ENCODE results near the gene CHM. TPM values are rescaled to one million over a fixed set of nuclear protein-coding genes. Genes with fewer than 3 reads are reported as not detected.
A peak's percentile ranks its signal among the peaks of the same experiment; 100 is the strongest.

The CHM gene
- total and polyA plus RNA-seq, 2 experiments from 2014 or later: 19.0 to 19.1 TPM

- peak overlapping the region; percentile 50; the same call in 1 of the 2 replicates for H3K4me2 ChIP-seq
- no peak overlapping the region for H2AFZ ChIP-seq
- peaks cover 20% of the 10 kb centered on the region for H3K4me1 ChIP-seq (ENCODE audit: insufficient read depth)
- ATAC-seq: no peak
- Mint-ChIP-seq H3K4me3 (no peak overlapping the region), H3K27me3 (ENCODE audit: insufficient read depth, low read depth, poor library complexity) (peaks cover 2% of the 10 kb centered on the region), H3K4me1 (peaks cover 40% of the 10 kb centered on the region), H3K36me3 (ENCODE audit: low read depth) (peaks cover 10% of the 10 kb centered on the region; the same call in 2 of the 3 replicates), H3K9me3 (no peaks in the 10 kb centered on the region), H3K27ac (peak overlapping the region; percentile 86)
- DNase-seq (ENCODE audit: low spot score): no peak
- H3K27me3 ChIP-seq (ENCODE audit: insufficient read depth): no peaks in the 10 kb centered on the region
- no peaks in the 10 kb centered on the region for H3F3A ChIP-seq (replicated peaks; ENCODE audit: low read depth)
- H3K27ac ChIP-seq (ENCODE audit: low read depth): no peak overlapping the region
- H3K9me2 ChIP-seq (ENCODE audit: insufficient read depth): no peaks in the 10 kb centered on the region
- H3K36me3 ChIP-seq (ENCODE audit: insufficient read depth): no peaks in the 10 kb centered on the region
- H4K20me1 ChIP-seq (replicated peaks; ENCODE audit: insufficient read depth): no peaks in the 10 kb centered on the region
- peaks cover 52% of the 10 kb centered on the region for H3K79me2 ChIP-seq (replicated peaks; ENCODE audit: insufficient read depth)
- no peak overlapping the region for H3K4me3 ChIP-seq
- TF ChIP-seq ZNF114 (CRISPR knock-in tag; IDR thresholded peaks at IDR 0.05) (no peak), STAT1 (IDR thresholded peaks at IDR 0.05; ENCODE audit: unreplicated experiment) (no peak), EZH2phosphoT487 (IDR thresholded peaks at IDR 0.05; ENCODE audit: unreplicated experiment) (no peak), JUNB (IDR thresholded peaks at IDR 0.05; ENCODE audit: unreplicated experiment) (no peak), EZH2 (IDR thresholded peaks at IDR 0.05; ENCODE audit: low read depth, unreplicated experiment) (no peak), ZNF462 (CRISPR knock-in tag; IDR thresholded peaks at IDR 0.05) (no peak), POLR2AphosphoS5 (IDR thresholded peaks at IDR 0.05; ENCODE audit: low read depth) (no peak), CTCF (conservative IDR thresholded peaks at IDR 0.05; ENCODE audit: low read depth in 2 of 2) (no peak)
Measured at GRCh38 chrX:85994228-85994627, 53.1 kb downstream of the CHM start.
